Measurements from ENCODE around the gene LRPAP1. TPM values are rescaled to one million over a fixed set of nuclear protein-coding genes. Genes with fewer than 3 reads are reported as not detected.

LRPAP1 gene
- total RNA-seq, 2 experiments from 2014 or later = 69.0 to 69.1 TPM

- Mint-ChIP-seq H3K4me1 (peaks cover 27% of the 10 kb centered on the region), H3K9me3 (no peaks in the 10 kb centered on the region), H3K27me3 (peaks cover 1% of the 10 kb centered on the region), H3K36me3 (ENCODE audit: low read depth) (peaks cover 4% of the 10 kb centered on the region), H3K4me3 (peak overlapping the region; percentile 52), H3K27ac (no peak overlapping the region)
- CTCF ChIA-PET = no interaction called here
- no peak for DNase-seq
- POLR2A ChIA-PET = no interaction called here
Measured at GRCh38 chr4:3533423-3533820, 1.2 kb upstream of the LRPAP1 start.

- CTCF ChIA-PET = no interaction called here
- peak overlapping the region; percentile 99 for H3K4me3 Mint-ChIP-seq
- peaks cover 31% of the 10 kb centered on the region for H3K4me1 Mint-ChIP-seq
- H3K27ac Mint-ChIP-seq = no peak overlapping the region
- H3K9me3 Mint-ChIP-seq = no peaks in the 10 kb centered on the region
- POLR2A ChIA-PET = no interaction called here
- no peak for DNase-seq
- H3K36me3 Mint-ChIP-seq (ENCODE audit: low read depth) = peaks cover 4% of the 10 kb centered on the region
- peaks cover 1% of the 10 kb centered on the region for H3K27me3 Mint-ChIP-seq
Measured at GRCh38 chr4:3532751-3533422, 665 bp upstream of the LRPAP1 start.

GRCh38 chr4:3531318-3531878 lies 824 bp downstream of the LRPAP1 start:
- peak overlapping the region; percentile 15 for H3K27ac Mint-ChIP-seq
- H3K27me3 Mint-ChIP-seq = peaks cover 1% of the 10 kb centered on the region
- H3K4me1 Mint-ChIP-seq = peaks cover 39% of the 10 kb centered on the region
- no peak for DNase-seq
- no peaks in the 10 kb centered on the region for H3K9me3 Mint-ChIP-seq
- H3K4me3 Mint-ChIP-seq = peak overlapping the region; percentile 99
- CTCF ChIA-PET = no interaction called here
- POLR2A ChIA-PET = no interaction called here
- H3K36me3 Mint-ChIP-seq (ENCODE audit: low read depth) = peaks cover 4% of the 10 kb centered on the region

GRCh38 chr4:3530663-3531254 lies 1.5 kb downstream of the LRPAP1 start:
- H3K4me1 Mint-ChIP-seq = peaks cover 39% of the 10 kb centered on the region
- peaks cover 1% of the 10 kb centered on the region for H3K27me3 Mint-ChIP-seq
- no peaks in the 10 kb centered on the region for H3K9me3 Mint-ChIP-seq
- peaks cover 4% of the 10 kb centered on the region for H3K36me3 Mint-ChIP-seq (ENCODE audit: low read depth)
- no peak overlapping the region for H3K27ac Mint-ChIP-seq
- CTCF ChIA-PET = no interaction called here
- peak overlapping the region; percentile 99 for H3K4me3 Mint-ChIP-seq
- POLR2A ChIA-PET = no interaction called here
- no peak for DNase-seq

GRCh38 chr4:3530051-3530450 lies 2.2 kb downstream of the LRPAP1 start:
- POLR2A ChIA-PET = no interaction called here
- CTCF ChIA-PET = no interaction called here
- peaks cover 4% of the 10 kb centered on the region for H3K36me3 Mint-ChIP-seq (ENCODE audit: low read depth)
- peaks cover 39% of the 10 kb centered on the region for H3K4me1 Mint-ChIP-seq
- peak overlapping the region; percentile 68 for H3K27ac Mint-ChIP-seq
- no peaks in the 10 kb centered on the region for H3K9me3 Mint-ChIP-seq
- H3K4me3 Mint-ChIP-seq = peak overlapping the region; percentile 20
- H3K27me3 Mint-ChIP-seq = peaks cover 1% of the 10 kb centered on the region
- no peak for DNase-seq

- Mint-ChIP-seq H3K27ac (peak overlapping the region; percentile 5), H3K9me3 (no peaks in the 10 kb centered on the region), H3K4me1 (peaks cover 39% of the 10 kb centered on the region), H3K36me3 (ENCODE audit: low read depth) (peaks cover 7% of the 10 kb centered on the region), H3K4me3 (no peak overlapping the region), H3K27me3 (peaks cover 1% of the 10 kb centered on the region)
- POLR2A ChIA-PET = no interaction called here
- CTCF ChIA-PET = interaction anchor here (0.7 kb wide), 1 partner anchor 557 kb away, joined by 3 read pairs; no protein-coding TSS in a partner anchor
- DNase-seq = no peak
Measured at GRCh38 chr4:3529363-3529762, 2.9 kb downstream of the LRPAP1 start.

GRCh38 chr4:3527914-3528876 lies 4.0 kb downstream of the LRPAP1 start:
- peaks cover 38% of the 10 kb centered on the region for H3K4me1 Mint-ChIP-seq
- H3K9me3 Mint-ChIP-seq = no peaks in the 10 kb centered on the region
- POLR2A ChIA-PET = no interaction called here
- no peaks in the 10 kb centered on the region for H3K27me3 Mint-ChIP-seq
- peaks cover 10% of the 10 kb centered on the region for H3K36me3 Mint-ChIP-seq (ENCODE audit: low read depth)
- no peak for DNase-seq
- H3K4me3 Mint-ChIP-seq = no peak overlapping the region
- CTCF ChIA-PET = interaction anchor here (1.1 kb wide), 2 partner anchors 10 to 14 kb away, joined by 3 to 4 read pairs; no protein-coding TSS in a partner anchor
- no peak overlapping the region for H3K27ac Mint-ChIP-seq

- Mint-ChIP-seq H3K4me1 (peaks cover 38% of the 10 kb centered on the region), H3K27me3 (no peaks in the 10 kb centered on the region), H3K9me3 (no peaks in the 10 kb centered on the region), H3K36me3 (ENCODE audit: low read depth) (peaks cover 11% of the 10 kb centered on the region), H3K27ac (no peak overlapping the region), H3K4me3 (no peak overlapping the region)
- CTCF ChIA-PET = interaction anchor here (1.1 kb wide), 1 partner anchor 9 kb away, joined by 3 read pairs; no protein-coding TSS in a partner anchor
- POLR2A ChIA-PET = no interaction called here
- no peak for DNase-seq
Measured at GRCh38 chr4:3527101-3527913, 4.9 kb downstream of the LRPAP1 start.

- DNase-seq = no peak
- ChIA-PET CTCF (interaction anchor here (1.3 kb wide), 1 partner anchor 14 kb away, joined by 3 read pairs; no protein-coding TSS in a partner anchor), POLR2A (no interaction called here)
- H3K4me3 Mint-ChIP-seq = no peak overlapping the region
- no peak overlapping the region for H3K27ac Mint-ChIP-seq
- H3K9me3 Mint-ChIP-seq = no peaks in the 10 kb centered on the region
- H3K36me3 Mint-ChIP-seq (ENCODE audit: low read depth) = peaks cover 10% of the 10 kb centered on the region
- H3K27me3 Mint-ChIP-seq = no peaks in the 10 kb centered on the region
- H3K4me1 Mint-ChIP-seq = peaks cover 32% of the 10 kb centered on the region
Measured at GRCh38 chr4:3526456-3526855, 5.8 kb downstream of the LRPAP1 start.

GRCh38 chr4:3525532-3526430 lies 6.4 kb downstream of the LRPAP1 start:
- H3K36me3 Mint-ChIP-seq (ENCODE audit: low read depth) = peaks cover 11% of the 10 kb centered on the region
- H3K27me3 Mint-ChIP-seq = no peaks in the 10 kb centered on the region
- H3K4me1 Mint-ChIP-seq = peaks cover 25% of the 10 kb centered on the region
- POLR2A ChIA-PET = no interaction called here
- no peaks in the 10 kb centered on the region for H3K9me3 Mint-ChIP-seq
- no peak overlapping the region for H3K4me3 Mint-ChIP-seq
- no peak for DNase-seq
- H3K27ac Mint-ChIP-seq = no peak overlapping the region
- CTCF ChIA-PET = interaction anchor here (0.5 to 1.3 kb wide), 4 partner anchors 13 to 391 kb away, joined by 3 read pairs; no protein-coding TSS in a partner anchor

GRCh38 chr4:3524920-3525319 lies 7.3 kb downstream of the LRPAP1 start:
- no peaks in the 10 kb centered on the region for H3K27me3 Mint-ChIP-seq
- H3K27ac Mint-ChIP-seq = no peak overlapping the region
- H3K36me3 Mint-ChIP-seq (ENCODE audit: low read depth) = peaks cover 14% of the 10 kb centered on the region
- CTCF ChIA-PET = interaction anchor here (1.1 kb wide), 1 partner anchor 28 kb away, joined by 3 read pairs; no protein-coding TSS in a partner anchor
- H3K9me3 Mint-ChIP-seq = no peaks in the 10 kb centered on the region
- H3K4me1 Mint-ChIP-seq = peaks cover 17% of the 10 kb centered on the region
- POLR2A ChIA-PET = no interaction called here
- H3K4me3 Mint-ChIP-seq = no peak overlapping the region
- no peak for DNase-seq

Data from activated CD4-positive, alpha-beta T cell treated with anti-CD3 and anti-CD28 coated beads, Interleukin-2, amount 10 ng/mL, durations not matched to agents 7 days and 5 days (primary cell).